OCI-LY3 (cell line): ENCODE measurements around the gene IGSF5.

ENCODE experiments used
- H2AFZ ChIP-seq: fragments of 200-600, 300-600 bp; shearing (Covaris generic); 2 replicates; pipeline ENCODE4 v1.6.0; 2014; ENCODE audit warnings: antibody characterized with exemption, low read depth, low read length
- H3K27ac ChIP-seq: fragments of 200-600, 300-600 bp; sonication (generic); 2 replicates; pipeline ENCODE4 v1.5.1; 2014; ENCODE audit warnings: mild to moderate bottlenecking, low read length, moderate library complexity, mixed read lengths
- H3K27me3 ChIP-seq: fragments of 200-600, 300-600 bp; sonication (generic); 2 replicates; pipeline ENCODE4 v1.6.1; 2014; ENCODE audit warnings: low read depth, low read length, mixed read lengths
- H3K36me3 ChIP-seq: fragments of 200-600, 300-600 bp; sonication (generic); replicated peaks from 2 replicates; pipeline ENCODE3; 2014; ENCODE audit warnings: low read depth, low read length, mixed read lengths
- H3K4me1 ChIP-seq: fragments of 300-600, 200-600 bp; sonication (generic); 2 replicates; pipeline ENCODE4 v1.6.1; 2014; ENCODE audit warnings: low read length, mixed read lengths
- H3K4me2 ChIP-seq: fragments of 200-600, 300-600 bp; sonication (generic); 2 replicates; pipeline ENCODE4 v1.6.1; 2014; ENCODE audit warnings: low read length, mixed read lengths
- H3K4me3 ChIP-seq: fragments of 300-600, 200-600 bp; sonication (generic); 2 replicates; pipeline ENCODE4 v1.5.1; 2014; ENCODE audit warnings: antibody characterized with exemption, mild to moderate bottlenecking, low read length, moderate library complexity
- H3K79me2 ChIP-seq: fragments of 300-600, 200-600 bp; shearing (Covaris generic); 2 replicates; pipeline ENCODE4 v1.6.1; 2014; ENCODE audit warnings: mild to moderate bottlenecking, low read length, mixed read lengths
- H3K9ac ChIP-seq: fragments of 300-600, 200-600 bp; shearing (Covaris generic); 2 replicates; pipeline ENCODE4 v1.6.0; 2014; ENCODE audit warnings: mild to moderate bottlenecking, low read length, moderate library complexity
- H3K9me3 ChIP-seq: fragments of 200-600, 300-600 bp; shearing (Covaris generic); 2 replicates; pipeline ENCODE4 v1.6.1; 2014; ENCODE audit warnings: low read length, mixed read lengths; ENCODE audit not compliant: insufficient read depth
- H4K20me1 ChIP-seq: fragments of 200-600, 300-600 bp; sonication (generic); 2 replicates; pipeline ENCODE4 v1.6.1; 2016; ENCODE audit warnings: low read length, mixed read lengths; ENCODE audit not compliant: insufficient read depth
- EZH2phosphoT487 ChIP-seq: fragments of 200-600 bp; shearing (Covaris generic); IDR thresholded peaks from 2 replicates; pipeline ENCODE4 v1.6.1; 2018; ENCODE audit warnings: antibody characterized with exemption, mixed run types, low read depth
- TF ChIP-seq, protein P1 (sequence below): fragments of 200-600, 300-600 bp; sonication (generic); IDR thresholded peaks from 2 replicates; pipeline ENCODE4 v1.5.1; 2014; ENCODE audit warnings: antibody characterized with exemption, low read length, low read depth

The IGSF5 gene

DNA sequence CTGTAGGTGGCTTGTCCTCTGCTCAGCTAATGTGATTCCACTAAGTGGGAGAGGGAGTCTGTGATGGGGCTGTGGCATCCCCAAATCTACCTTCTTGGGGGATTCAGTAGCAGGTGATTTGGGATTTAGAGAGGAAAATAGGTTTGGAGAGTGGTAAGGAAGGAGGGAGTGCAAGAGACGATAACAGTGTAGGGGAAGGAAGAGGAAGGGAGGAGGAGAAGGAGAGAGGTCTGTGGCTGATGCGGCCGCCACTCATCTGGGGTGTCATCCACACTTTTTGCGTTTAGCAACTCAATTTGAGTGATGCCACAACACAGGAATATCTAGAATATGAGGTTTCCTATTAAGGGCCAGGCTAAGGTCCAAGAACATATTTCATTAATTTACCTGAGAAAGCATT, 98.5 kb downstream of the IGSF5 start:
- TF ChIP-seq, protein P1, sequence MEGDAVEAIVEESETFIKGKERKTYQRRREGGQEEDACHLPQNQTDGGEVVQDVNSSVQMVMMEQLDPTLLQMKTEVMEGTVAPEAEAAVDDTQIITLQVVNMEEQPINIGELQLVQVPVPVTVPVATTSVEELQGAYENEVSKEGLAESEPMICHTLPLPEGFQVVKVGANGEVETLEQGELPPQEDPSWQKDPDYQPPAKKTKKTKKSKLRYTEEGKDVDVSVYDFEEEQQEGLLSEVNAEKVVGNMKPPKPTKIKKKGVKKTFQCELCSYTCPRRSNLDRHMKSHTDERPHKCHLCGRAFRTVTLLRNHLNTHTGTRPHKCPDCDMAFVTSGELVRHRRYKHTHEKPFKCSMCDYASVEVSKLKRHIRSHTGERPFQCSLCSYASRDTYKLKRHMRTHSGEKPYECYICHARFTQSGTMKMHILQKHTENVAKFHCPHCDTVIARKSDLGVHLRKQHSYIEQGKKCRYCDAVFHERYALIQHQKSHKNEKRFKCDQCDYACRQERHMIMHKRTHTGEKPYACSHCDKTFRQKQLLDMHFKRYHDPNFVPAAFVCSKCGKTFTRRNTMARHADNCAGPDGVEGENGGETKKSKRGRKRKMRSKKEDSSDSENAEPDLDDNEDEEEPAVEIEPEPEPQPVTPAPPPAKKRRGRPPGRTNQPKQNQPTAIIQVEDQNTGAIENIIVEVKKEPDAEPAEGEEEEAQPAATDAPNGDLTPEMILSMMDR = no peak
- no peak for TF ChIP-seq EZH2phosphoT487
- Histone ChIP-seq H3K27ac (no peak overlapping the region), H3K79me2 (no peaks in the 10 kb centered on the region), H2AFZ (no peak overlapping the region), H3K9ac (no peak overlapping the region), H3K4me2 (no peak overlapping the region), H3K27me3 (no peaks in the 10 kb centered on the region), H3K36me3 (no peaks in the 10 kb centered on the region), H3K4me3 (no peak overlapping the region), H4K20me1 (no peaks in the 10 kb centered on the region), H3K4me1 (no peaks in the 10 kb centered on the region), H3K9me3 (no peaks in the 10 kb centered on the region)

- H2AFZ ChIP-seq = no peak overlapping the region
- H3K4me2 ChIP-seq = no peak overlapping the region
- no peak overlapping the region for H3K4me3 ChIP-seq
- no peaks in the 10 kb centered on the region for H3K9me3 ChIP-seq
- H4K20me1 ChIP-seq = no peaks in the 10 kb centered on the region
- TF ChIP-seq EZH2phosphoT487 = no peak
- TF ChIP-seq, protein P1 = no peak
- no peaks in the 10 kb centered on the region for H3K27me3 ChIP-seq
- no peak overlapping the region for H3K27ac ChIP-seq
- no peak overlapping the region for H3K9ac ChIP-seq
- H3K79me2 ChIP-seq = no peaks in the 10 kb centered on the region
- no peaks in the 10 kb centered on the region for H3K36me3 ChIP-seq
- H3K4me1 ChIP-seq = no peaks in the 10 kb centered on the region
These were observed 98.9 kb downstream of the IGSF5 start for GRCh38 chr21:39843916-39844315.

DNA sequence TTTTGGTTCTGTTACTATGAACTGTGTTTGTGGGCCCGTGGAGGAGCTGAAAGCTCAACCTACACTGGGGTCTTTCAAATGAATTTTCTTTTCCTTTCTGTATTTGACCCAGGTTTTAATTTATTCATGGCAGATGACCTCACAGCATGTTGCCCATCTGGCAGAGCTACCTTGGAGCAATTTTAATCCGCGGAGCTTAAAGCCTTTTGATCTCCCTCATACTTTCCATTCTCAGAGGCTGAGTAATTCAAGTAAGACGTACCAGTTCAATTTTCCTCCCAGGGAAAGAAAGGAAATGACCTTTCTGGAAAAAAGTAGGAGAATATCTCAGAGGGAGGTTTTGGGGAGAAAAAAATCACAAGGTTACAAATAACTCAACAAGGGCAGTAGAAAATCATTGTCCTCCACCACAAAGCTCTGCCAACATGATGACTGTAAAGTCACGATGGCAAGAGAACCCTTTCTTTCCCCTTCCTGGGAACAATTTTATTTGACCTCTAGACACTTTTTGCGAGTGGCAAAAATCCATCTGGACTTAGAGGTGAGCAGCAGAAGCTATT, 100.7 kb downstream of the IGSF5 start:
- no peaks in the 10 kb centered on the region for H3K27me3 ChIP-seq
- no peaks in the 10 kb centered on the region for H3K4me1 ChIP-seq
- no peaks in the 10 kb centered on the region for H3K9me3 ChIP-seq
- H3K9ac ChIP-seq = no peak overlapping the region
- H2AFZ ChIP-seq = no peak overlapping the region
- no peak overlapping the region for H3K4me2 ChIP-seq
- H3K4me3 ChIP-seq = no peak overlapping the region
- TF ChIP-seq EZH2phosphoT487 = no peak
- TF ChIP-seq, protein P1 = no peak
- no peaks in the 10 kb centered on the region for H3K79me2 ChIP-seq
- no peaks in the 10 kb centered on the region for H3K36me3 ChIP-seq
- H3K27ac ChIP-seq = no peak overlapping the region
- no peaks in the 10 kb centered on the region for H4K20me1 ChIP-seq

DNA sequence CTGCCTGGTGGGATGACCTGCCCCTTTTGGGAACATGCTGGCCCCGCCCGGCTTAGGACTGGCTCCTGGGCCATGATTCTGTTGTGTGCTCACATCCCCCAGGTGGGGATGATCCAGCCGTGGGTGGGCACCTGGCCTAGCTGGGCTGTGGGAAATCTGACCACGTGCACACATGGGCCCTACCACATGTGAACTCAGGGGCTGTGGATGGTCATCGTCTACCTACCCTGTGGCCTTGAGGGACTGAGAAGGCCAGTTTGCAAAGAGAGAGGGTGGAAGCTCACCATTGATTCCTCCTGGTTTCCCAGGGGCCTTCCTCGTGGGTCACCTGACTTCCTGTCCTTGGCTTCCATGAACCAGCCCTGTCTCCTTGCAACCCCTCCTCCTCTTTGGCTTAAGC, 102.9 kb downstream of the IGSF5 start:
- Histone ChIP-seq H4K20me1 (no peaks in the 10 kb centered on the region), H3K36me3 (no peaks in the 10 kb centered on the region), H3K9me3 (no peaks in the 10 kb centered on the region), H3K27ac (no peak overlapping the region), H3K4me1 (no peaks in the 10 kb centered on the region), H3K9ac (no peak overlapping the region), H3K27me3 (no peaks in the 10 kb centered on the region), H2AFZ (no peak overlapping the region), H3K4me2 (no peak overlapping the region), H3K4me3 (no peak overlapping the region), H3K79me2 (no peaks in the 10 kb centered on the region)
- TF ChIP-seq, protein P1 = no peak
- TF ChIP-seq EZH2phosphoT487 = no peak
